ENCODE measurements around the gene FRMPD4.

FRMPD4 gene

GRCh38 chrX:12722314-12722713 is 584.0 kb downstream of the FRMPD4 start:
- Histone ChIP-seq H3K36me3 (ENCODE audit: control insufficient read depth, insufficient read depth, low read length) (no peaks in the 10 kb centered on the region), H3K4me3 (replicated peaks; ENCODE audit: low read depth, low read length) (no peak overlapping the region), H3K27me3 (replicated peaks; ENCODE audit: control insufficient read depth, insufficient read depth, low read length) (no peaks in the 10 kb centered on the region; the same call in 1 of the 2 replicates)
- TF ChIP-seq CTCF (IDR thresholded peaks at IDR 0.05; ENCODE audit: insufficient read depth, low read length, poor library complexity, severe bottlenecking), result no peak
- no peak for DNase-seq (ENCODE audit: extremely low read depth, insufficient read length)

- Histone ChIP-seq H3K36me3 (ENCODE audit: control insufficient read depth, insufficient read depth, low read length) (no peaks in the 10 kb centered on the region), H3K4me3 (replicated peaks; ENCODE audit: low read depth, low read length) (no peak overlapping the region), H3K27me3 (replicated peaks; ENCODE audit: control insufficient read depth, insufficient read depth, low read length) (no peaks in the 10 kb centered on the region; the same call in 1 of the 2 replicates)
- no peak for DNase-seq (ENCODE audit: extremely low read depth, insufficient read length)
- no peak for TF ChIP-seq CTCF (IDR thresholded peaks at IDR 0.05; ENCODE audit: insufficient read depth, low read length, poor library complexity, severe bottlenecking)
Measured at GRCh38 chrX:12741416-12741815, 603.1 kb downstream of the FRMPD4 start.

GRCh38 chrX:12747433-12747832 is 609.2 kb downstream of the FRMPD4 start:
- DNase-seq (ENCODE audit: extremely low read depth, insufficient read length), result no peak
- no peak overlapping the region for H3K4me3 ChIP-seq (replicated peaks; ENCODE audit: low read depth, low read length)
- H3K27me3 ChIP-seq (replicated peaks; ENCODE audit: control insufficient read depth, insufficient read depth, low read length), result no peaks in the 10 kb centered on the region; the same call in 1 of the 2 replicates
- TF ChIP-seq CTCF (IDR thresholded peaks at IDR 0.05; ENCODE audit: insufficient read depth, low read length, poor library complexity, severe bottlenecking), result no peak
- H3K36me3 ChIP-seq (ENCODE audit: control insufficient read depth, insufficient read depth, low read length), result no peaks in the 10 kb centered on the region

GRCh38 chrX:12751887-12752286 is 613.6 kb downstream of the FRMPD4 start:
- DNase-seq (ENCODE audit: extremely low read depth, insufficient read length), result no peak
- no peaks in the 10 kb centered on the region; the same call in 1 of the 2 replicates for H3K27me3 ChIP-seq (replicated peaks; ENCODE audit: control insufficient read depth, insufficient read depth, low read length)

GRCh38 chrX:12753366-12753765 is 615.1 kb downstream of the FRMPD4 start:
- DNase-seq (ENCODE audit: extremely low read depth, insufficient read length), result no peak
- Histone ChIP-seq H3K4me3 (replicated peaks; ENCODE audit: low read depth, low read length) (no peak overlapping the region), H3K36me3 (ENCODE audit: control insufficient read depth, insufficient read depth, low read length) (no peaks in the 10 kb centered on the region), H3K27me3 (replicated peaks; ENCODE audit: control insufficient read depth, insufficient read depth, low read length) (no peaks in the 10 kb centered on the region; the same call in 1 of the 2 replicates)
- no peak for TF ChIP-seq CTCF (IDR thresholded peaks at IDR 0.05; ENCODE audit: insufficient read depth, low read length, poor library complexity, severe bottlenecking)

More at GRCh38 chrX:12751887-12752286, 613.6 kb downstream of the FRMPD4 start:
- Histone ChIP-seq H3K36me3 (ENCODE audit: control insufficient read depth, insufficient read depth, low read length) (no peaks in the 10 kb centered on the region), H3K4me3 (replicated peaks; ENCODE audit: low read depth, low read length) (no peak overlapping the region)
- TF ChIP-seq CTCF (IDR thresholded peaks at IDR 0.05; ENCODE audit: insufficient read depth, low read length, poor library complexity, severe bottlenecking), result no peak

GRCh38 chrX:12758291-12758690 is 620.0 kb downstream of the FRMPD4 start:
- TF ChIP-seq CTCF (IDR thresholded peaks at IDR 0.05; ENCODE audit: insufficient read depth, low read length, poor library complexity, severe bottlenecking), result no peak
- Histone ChIP-seq H3K27me3 (replicated peaks; ENCODE audit: control insufficient read depth, insufficient read depth, low read length) (no peaks in the 10 kb centered on the region), H3K4me3 (replicated peaks; ENCODE audit: low read depth, low read length) (no peak overlapping the region), H3K36me3 (ENCODE audit: control insufficient read depth, insufficient read depth, low read length) (no peaks in the 10 kb centered on the region)
- DNase-seq (ENCODE audit: extremely low read depth, insufficient read length), result no peak

All from GM06990 (cell line).